ENCODE data around the gene CRTC1.
"Not testable (repeated sequence)": the region's sequence is repeated elsewhere in the genome, so short reads cannot be mapped to it uniquely, and the experiment has no call there.

CRTC1 gene

DNA sequence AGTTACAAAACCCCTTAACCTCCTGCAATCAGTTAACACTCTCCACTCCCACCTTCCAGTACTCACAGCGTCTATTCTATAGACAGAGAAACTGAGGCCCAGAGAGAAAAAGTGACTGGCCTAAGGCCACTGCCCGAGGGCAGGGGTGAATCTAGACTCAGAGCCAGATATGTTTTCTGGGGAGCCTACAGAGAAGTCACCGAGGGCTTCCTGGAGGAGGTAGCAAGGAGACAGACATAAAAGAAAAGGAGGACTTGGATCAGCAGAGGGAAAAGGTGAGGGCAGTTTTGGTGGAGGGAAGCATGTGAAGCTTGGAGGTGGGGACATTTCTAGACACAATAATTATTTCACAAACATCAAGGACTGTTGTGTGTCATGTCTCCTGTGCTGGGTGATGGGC lies 109.2 kb downstream of the CRTC1 start:
- FAIRE-seq = no peak
- no peak for DNase-seq (ENCODE audit: insufficient read length, low spot score)

GRCh38 chr19:18793144-18794028 lies 109.9 kb downstream of the CRTC1 start:
- peak; percentile 23 for FAIRE-seq
- no peak for DNase-seq (ENCODE audit: insufficient read length, low spot score)

- DNase-seq (ENCODE audit: insufficient read length, low spot score) = no peak
- no peak for FAIRE-seq
Observed at GRCh38 chr19:18794029-18794313, 110.5 kb downstream of the CRTC1 start.

DNA sequence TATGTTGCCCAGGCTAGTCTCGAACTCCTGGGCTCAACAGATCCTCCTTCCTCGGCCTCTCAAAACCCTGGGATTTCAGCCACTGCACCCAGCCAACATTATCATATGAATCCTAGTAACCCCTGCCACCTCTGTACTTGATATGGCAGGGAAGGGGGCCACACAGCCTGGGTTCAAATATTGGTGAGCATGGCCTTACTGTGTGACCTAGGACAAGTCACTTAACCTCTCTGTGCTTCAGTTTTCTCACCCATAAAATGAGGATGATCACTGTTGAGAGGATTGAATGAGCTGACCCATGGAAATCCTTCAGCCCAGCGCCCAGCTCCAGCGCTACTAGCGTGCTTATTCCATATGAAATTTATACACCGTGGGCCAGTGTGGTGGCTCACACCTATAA lies 111.2 kb downstream of the CRTC1 start:
- no peak for DNase-seq (ENCODE audit: insufficient read length, low spot score)
- no peak for FAIRE-seq

DNA sequence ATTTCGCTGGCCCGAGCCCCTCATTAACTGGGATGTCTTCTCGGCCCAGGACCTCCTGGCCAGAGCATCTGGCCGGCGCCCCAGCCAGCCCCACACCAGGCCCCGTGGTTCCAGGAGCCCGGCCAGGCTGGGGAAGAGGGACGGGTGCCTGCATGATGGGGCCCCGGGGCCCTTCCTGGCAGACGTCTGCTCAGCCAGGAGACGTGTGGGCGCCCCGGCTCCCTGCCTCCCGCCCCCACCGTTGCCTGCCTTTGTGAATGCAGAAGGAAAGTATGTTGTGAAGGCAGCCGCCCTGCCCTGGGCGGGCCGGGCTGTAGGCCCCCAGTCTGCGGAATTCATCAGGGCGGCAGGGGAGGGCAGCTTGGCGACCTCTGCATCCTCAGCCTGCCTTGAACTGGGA lies 112.1 kb downstream of the CRTC1 start:
- no peak for FAIRE-seq
- DNase-seq (ENCODE audit: insufficient read length, low spot score) = no peak

GRCh38 chr19:18796239-18796638 lies 112.8 kb downstream of the CRTC1 start:
- DNase-seq (ENCODE audit: insufficient read length, low spot score) (no peak), FAIRE-seq (no peak)

DNA sequence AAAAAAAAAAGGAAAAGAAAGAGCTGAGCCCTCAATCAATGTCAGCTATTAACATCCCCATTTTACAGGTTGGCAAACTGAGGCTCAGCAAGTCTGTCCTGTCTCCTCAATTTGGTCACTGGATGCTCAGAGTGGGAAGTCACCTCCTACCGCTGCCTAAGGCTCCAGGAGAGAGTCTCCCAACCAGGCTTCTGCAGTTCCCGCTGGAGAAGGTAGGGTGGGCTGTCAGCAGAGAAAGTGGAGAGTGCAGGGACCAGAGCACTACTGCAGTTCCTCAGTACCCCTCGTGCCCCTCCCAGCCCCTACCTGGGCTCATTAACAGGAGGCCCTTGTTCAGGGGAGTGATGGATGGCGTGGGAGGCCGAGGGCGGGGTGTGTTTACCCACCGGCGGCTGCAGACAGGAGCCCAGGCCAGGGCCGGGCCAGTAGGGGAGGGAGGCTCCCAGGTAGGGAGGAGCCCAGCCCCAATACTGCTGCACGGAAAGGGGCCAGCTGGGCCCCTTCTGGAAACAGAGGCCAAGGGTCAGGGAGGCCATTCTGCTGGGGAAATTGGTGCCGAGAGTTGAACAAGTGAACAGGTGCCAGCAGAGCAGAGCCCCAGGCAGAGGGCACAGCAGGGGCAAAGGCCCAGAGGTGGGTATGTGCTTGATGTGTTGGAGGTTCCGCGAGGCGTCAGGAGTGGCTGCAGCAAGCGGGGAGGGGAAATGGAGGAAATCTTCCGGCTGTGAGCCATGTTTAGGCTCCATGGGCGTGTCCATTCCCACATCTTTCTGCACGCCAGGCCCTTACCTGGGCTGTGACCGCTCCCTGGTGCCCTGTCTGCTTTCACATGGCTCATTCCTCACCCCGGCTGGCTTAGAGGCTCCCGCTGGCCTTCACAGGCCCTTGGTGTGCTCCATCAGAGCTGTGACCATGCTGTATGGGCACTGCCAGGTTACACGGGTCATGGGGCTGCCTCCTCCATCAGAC lies 115.2 kb downstream of the CRTC1 start:
- DNase-seq (ENCODE audit: insufficient read length, low spot score) (no peak), FAIRE-seq (peak; percentile 81)

DNA sequence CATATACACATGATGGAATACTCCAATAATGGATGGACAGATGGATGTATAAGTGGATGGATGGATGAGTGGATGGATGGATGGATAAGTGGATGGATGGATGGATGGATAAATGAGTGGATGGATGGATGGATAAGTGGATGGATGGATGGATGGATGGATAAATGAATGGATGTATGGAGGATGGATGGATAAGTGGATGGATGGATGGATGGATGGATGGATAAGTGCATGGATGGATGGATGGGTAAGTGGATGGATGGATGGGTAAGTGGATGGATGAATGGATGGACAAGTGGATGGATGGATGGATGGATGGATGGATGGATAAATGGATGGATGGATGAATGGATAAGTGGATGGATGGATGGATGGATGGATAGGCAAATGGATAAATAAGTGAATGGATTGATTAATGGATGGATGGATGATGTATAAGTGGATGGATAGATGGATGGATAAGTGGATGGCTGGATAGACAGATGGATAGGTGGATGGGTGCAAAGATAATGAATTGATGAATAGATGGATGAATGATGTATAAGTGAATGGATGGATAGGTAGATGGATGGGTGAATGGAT lies 116.0 kb downstream of the CRTC1 start:
- FAIRE-seq = no peak

DNA sequence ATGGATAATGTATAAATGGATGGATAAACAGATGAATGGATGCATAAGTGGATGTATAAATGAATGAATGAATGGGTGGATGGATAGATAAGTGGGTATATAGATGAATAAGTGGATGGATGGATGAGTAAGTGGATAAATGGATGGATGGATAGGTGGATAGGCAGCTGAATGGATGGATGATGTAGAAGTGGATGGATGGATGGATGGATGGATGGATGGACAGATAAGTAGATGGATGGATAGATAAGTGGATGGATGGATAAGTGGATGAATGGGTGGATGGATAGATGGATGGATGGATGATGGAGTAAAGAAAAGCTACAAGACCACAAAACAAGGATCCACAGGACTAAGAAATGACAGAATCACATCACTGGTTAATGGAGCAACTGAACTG lies 116.6 kb downstream of the CRTC1 start:
- peak; percentile 9 for FAIRE-seq
- DNase-seq (ENCODE audit: insufficient read length, low spot score) = no peak

More for the DNA sequence above, 116.0 kb downstream of the CRTC1 start:
- DNase-seq (ENCODE audit: insufficient read length, low spot score) = no peak

DNA sequence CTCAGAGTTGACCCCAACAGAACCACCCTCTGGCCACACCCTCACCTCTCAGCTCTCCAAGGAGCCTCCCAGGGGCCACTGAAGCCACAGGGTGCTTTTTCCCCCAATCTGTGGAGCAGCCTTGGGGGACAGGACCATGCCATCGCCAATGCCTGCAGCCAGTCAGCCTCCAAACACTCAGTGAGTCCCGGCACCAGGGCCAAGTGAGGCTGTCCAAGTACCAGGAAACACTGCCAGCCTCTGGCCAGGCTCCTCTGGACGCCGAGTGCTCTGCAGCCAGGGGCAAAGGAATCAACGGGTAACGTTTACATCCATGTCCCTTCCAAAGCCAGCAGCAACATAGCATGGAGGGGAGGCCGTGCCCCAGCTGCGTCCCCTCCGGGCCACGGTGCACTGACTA lies 117.2 kb downstream of the CRTC1 start:
- DNase-seq (ENCODE audit: insufficient read length, low spot score) (no peak), FAIRE-seq (no peak)

GRCh38 chr19:18802354-18802753 lies 118.9 kb downstream of the CRTC1 start:
- DNase-seq (ENCODE audit: insufficient read length, low spot score) (no peak), FAIRE-seq (no peak)

- no peak for FAIRE-seq
Observed at GRCh38 chr19:18803550-18804138, 120.2 kb downstream of the CRTC1 start.

DNA sequence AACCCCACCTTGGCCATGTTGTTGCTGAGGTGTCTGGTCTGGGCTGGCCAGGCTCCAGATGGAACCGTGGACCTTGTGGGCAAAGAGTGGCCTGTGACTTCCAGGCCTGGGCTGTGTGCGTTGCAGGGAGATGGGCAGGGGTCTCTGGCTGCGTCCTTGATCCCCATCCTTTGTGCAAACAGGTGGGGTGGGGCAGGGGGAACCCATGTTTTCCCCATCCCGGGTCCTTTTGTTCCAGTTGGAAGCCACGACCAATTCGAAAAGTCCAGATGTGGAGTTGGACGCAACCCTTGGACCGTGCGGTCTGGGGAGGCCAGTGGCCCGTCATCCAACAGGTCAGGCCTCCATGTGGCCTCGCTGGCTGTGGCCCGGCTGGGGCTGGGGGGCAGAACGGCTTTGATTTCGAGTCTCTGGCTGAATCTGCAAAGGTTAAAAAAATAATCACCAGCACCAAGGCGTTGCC lies 120.7 kb downstream of the CRTC1 start:
- no peak for FAIRE-seq

More at GRCh38 chr19:18803550-18804138, 120.2 kb downstream of the CRTC1 start:
- DNase-seq (ENCODE audit: insufficient read length, low spot score) = no peak

GRCh38 chr19:18804643-18805042 lies 121.2 kb downstream of the CRTC1 start:
- FAIRE-seq = no peak
- DNase-seq (ENCODE audit: insufficient read length, low spot score) = no peak

More for the DNA sequence above, 120.7 kb downstream of the CRTC1 start:
- DNase-seq (ENCODE audit: insufficient read length, low spot score) = no peak

DNA sequence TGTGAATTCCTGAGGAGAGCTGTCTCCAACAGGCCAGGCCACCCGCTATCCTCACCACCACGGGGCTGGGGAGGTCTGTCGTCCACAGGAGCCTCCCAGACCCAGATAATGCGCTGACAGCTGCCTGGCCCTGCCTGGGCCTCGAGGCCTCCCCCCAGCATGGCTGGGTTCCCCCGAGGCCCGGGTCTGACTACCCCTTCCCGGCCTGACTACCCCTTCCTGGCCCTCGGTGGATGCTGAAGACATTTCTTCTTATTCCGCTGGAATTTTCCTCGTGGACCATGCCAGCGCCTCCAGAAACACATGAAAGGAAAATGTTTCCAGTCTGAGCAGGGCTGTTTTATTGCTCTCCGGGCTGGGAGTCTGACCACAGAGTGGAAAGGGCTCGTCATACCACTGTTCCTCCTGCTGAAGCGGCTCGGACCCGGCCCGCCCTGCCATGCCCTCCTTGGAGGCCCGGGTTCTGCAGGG lies 124.4 kb downstream of the CRTC1 start:
- FAIRE-seq = no peak
- DNase-seq (ENCODE audit: insufficient read length, low spot score) = no peak

- FAIRE-seq = no peak
- no peak for DNase-seq (ENCODE audit: insufficient read length, low spot score)
Observed at GRCh38 chr19:18809149-18809868, 125.8 kb downstream of the CRTC1 start.

DNA sequence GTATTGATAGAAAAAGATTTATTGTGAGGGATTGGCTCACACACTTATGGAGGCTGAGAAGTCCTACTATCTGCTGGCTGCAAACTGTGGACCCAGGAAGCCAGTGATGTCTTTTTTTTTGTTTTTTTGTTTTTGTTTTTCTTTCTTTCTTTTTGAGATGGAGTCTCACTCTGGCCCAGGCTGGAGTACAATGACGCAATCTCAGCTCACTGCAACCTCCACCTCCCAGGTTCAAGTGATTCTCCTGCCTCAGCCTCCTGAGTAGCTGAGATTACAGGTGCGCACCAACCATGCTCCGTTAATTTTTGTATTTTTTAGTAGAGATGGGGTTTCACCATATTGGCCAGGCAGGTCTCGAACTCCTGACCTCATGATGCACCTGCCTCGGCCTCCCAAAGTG lies 128.2 kb downstream of the CRTC1 start:
- not testable (repeated sequence) for DNase-seq (ENCODE audit: insufficient read length, low spot score); FAIRE-seq

GRCh38 chr19:18814063-18814462 lies 130.6 kb downstream of the CRTC1 start:
- no peak for FAIRE-seq

DNA sequence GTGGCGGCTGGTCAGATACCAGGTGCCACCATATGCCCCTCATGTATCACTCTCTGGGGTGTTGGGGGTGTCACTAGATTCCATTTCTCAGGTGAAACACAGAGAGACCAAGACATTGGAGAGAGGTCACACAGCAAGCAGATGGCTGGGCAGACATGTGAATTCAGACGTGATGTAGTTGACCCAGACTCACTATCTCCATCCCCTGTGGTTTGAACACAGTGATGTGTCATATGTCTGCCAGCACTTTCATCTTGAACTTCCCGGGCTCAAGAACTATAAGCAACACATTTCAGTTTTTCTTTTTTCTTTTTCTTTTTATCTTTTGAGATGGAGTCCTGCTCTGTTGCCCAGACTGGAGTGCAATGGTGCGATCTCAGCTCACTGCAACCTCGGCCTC lies 132.2 kb downstream of the CRTC1 start:
- DNase-seq (ENCODE audit: insufficient read length, low spot score) (no peak), FAIRE-seq (no peak)

More at GRCh38 chr19:18814063-18814462, 130.6 kb downstream of the CRTC1 start:
- DNase-seq (ENCODE audit: insufficient read length, low spot score) = no peak

DNA sequence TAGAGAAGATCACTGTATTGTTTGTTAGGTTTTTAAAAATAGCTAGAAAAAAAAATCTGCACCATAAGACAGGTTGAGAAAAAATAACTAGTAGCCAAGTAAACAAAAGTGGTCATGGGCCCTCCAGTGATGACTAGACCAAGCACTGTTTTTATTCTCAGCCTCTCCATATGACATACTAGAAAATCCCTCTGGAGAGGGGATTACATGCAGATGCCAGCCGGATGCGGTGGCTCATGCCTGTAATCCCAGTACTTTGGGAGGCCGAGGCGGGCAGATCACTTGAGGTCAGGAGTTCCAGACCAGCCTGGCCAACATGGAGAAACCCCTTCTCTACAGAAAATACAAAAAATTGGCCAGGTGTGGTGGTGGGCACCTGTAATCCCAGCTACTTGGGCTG lies 133.2 kb downstream of the CRTC1 start:
- not testable (repeated sequence) for FAIRE-seq; DNase-seq (ENCODE audit: insufficient read length, low spot score)

All from HTR-8/SVneo (cell line).